NCI-H2107 (cell line): Measurements from ENCODE around the gene CPN2.

Source experiments
- DNase-seq: peaks from one replicate; lab custom pipeline; 2025; lab: John Stamatoyannopoulos, UW

The CPN2 gene

DNA sequence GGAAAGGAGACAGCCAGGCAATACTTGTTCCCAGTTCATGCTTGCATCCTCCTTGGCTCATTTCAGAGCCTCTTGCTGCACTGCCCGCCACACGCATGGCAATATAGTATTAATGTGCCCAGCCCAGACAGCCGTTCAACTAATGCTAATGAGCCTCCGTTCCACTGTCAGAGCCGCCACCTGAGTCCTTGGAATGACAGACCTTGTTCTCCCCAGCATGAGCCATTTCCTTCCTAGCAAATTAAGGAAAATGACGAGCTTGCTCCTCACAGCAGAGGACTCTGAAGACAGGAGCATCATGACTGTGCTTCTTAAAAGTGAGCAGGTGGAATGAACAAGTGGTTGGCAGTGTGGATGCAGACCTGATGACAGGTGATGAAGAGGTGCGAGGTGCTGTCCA lies 29.2 kb upstream of the CPN2 start:
- DNase-seq: no peak

DNA sequence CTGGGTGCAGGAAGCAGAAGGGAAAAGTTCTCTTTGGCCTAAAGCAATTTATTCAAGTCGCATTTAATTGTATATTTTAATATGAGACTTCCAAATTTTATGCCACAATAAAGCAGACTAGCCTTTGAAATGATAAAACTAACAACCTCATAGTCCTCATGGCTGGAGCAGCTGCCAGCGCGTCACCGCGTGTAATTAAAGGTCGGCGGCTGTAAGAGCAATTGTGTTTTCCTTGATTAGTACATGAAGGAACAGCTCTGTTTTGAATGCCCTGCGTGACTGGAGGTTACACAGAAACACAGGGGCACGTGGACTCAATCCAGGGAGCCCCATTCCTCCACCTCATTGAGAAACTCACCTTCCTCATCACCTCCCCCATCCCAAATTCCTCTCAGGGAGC lies 28.5 kb upstream of the CPN2 start:
- DNase-seq: no peak

DNA sequence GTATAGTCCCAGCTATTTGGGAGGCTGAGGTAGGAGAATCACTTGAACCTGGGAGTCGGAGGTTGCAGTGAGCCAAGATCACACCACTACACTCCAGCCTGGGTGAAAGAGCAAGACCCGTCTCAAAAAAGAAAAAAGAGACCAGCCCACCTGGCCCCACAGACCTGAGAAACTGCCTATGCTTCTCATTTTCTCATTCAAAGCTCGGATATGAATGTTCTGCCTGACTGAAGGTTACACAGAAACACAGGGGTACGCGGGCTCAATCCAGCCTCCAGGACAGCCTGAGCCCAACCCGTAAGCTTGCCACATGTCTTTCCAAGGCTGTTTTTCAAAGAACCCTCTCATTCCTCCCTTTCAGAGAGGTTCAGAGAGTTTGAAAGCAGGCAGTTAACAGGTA lies 28.1 kb upstream of the CPN2 start:
- no peak for DNase-seq

DNA sequence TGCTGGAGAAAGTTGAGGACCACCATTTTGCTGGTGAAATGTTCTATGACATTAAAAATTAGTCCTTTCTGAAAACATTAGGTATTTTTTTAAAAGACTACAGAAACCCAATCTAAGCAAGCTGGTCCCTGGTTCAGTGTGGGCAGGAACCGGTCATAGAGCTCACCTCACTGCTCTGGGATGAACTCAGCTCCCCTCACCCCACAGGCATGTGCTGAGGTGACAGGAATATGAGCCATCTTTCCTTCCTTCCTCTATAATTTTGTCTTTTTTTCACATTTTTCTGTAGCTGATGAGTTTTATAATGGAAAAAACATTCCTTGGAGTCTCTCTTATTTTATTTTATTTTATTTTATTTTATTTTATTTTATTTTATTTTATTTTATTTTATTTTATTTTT lies 26.6 kb upstream of the CPN2 start:
- DNase-seq: no peak

DNA sequence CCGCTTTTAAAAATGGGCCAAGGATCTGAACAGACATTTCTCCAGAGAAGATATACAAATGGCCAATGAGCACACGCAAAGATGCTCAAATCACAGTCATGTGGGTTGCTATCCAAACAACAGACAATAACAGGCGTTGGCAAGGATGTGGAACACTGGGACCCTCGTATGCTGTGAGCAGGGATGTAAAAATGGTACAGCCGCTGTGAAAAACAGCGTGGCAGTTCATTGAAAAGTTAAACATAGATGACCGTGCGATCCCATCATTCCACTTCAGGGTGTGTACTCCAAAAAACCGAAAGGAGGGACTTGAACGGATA lies 25.1 kb upstream of the CPN2 start:
- DNase-seq: no peak

DNA sequence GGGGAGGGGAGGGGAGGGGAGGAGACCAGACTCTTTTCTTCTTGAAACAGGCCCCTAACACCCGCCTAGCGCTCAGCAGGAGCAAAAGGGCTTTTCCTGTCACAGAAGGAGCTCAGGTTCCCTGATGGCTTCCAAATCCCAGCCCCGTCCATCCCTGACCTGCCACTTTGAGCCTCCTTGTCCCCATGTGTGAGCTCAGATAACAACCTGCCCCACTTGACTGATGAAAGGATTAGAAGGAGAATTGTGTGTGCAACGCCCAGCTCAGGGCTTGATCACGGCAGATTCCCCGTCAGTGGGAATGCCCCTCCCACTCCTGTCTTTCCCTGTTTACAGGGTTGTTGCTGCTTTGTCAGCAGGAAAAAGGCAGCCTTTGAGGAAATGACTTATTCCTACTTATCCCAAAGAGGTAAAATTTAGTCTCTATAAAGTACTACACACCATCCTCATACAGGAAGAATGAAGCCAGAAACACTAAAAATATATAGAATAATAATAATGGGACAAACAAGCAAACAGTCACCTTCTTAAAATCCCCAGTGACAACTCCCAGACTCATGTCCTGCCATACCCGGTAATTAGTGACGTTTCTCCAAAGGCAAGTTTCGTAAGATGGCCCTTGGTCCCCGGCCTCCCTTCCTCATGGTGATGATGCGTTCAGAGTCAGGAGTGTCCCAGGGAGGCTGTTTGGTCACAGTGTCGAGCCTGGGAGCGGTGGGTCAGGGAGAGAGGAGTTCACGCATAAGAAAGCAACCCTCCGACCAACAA lies 24.5 kb upstream of the CPN2 start:
- DNase-seq: peak; percentile 61

DNA sequence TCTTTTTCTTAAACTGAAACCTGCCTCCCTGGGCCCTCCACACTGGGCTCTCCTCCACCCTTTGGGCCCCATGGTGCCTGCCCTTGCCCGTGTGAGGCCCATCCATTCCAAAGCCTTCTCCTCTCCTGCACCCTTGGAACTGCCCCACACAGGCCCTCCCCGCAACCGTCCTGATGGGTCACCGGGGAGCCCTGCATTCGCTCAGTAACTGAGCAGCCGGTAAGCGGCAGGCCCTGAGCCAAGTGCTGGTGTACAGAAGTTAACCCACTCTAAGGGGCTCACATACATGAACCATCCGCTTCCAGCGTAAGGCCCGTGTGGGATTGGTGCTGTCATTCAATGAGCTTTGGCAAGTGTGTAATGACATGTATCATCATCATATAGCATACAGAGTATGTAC lies 23.8 kb upstream of the CPN2 start:
- no peak for DNase-seq

DNA sequence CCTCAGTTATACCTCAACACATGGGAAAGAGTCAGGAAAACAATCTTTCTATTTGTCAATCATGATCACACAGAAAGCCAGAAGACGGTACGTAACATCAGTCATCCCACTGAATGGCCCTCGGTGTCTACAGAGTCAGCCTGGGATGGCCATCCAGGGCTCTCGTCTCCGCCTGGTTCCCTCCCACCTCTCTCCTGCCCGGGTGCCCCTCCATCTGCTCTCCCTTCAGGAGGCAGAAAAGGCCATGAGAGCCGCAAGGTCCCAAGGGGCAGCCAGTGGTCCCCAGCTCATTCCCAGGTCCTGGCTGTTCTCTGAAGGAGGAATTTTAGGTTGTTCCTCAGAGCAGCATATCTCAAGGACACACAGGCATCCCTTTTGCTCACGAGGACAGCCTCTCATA lies 22.8 kb upstream of the CPN2 start:
- DNase-seq: no peak

DNA sequence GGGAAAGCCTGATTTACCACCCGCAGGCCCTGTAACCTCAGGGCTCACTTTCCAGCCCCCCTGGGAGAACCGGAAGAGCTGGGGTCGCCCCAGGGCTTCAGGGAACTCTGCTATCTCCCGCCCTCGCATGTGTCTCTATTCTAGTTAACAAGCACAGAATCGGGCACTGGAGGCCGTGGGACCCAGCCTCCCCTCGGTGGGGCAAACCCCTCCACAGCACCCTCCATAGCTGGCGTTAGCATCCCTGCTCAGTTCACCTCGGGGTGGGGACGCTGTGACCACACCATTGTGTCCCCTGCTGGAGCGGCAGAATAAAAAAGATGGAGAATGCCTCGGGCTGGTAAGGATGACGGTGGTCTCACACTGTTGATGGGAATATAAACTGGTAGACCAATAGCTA lies 21.9 kb upstream of the CPN2 start:
- no peak for DNase-seq

DNA sequence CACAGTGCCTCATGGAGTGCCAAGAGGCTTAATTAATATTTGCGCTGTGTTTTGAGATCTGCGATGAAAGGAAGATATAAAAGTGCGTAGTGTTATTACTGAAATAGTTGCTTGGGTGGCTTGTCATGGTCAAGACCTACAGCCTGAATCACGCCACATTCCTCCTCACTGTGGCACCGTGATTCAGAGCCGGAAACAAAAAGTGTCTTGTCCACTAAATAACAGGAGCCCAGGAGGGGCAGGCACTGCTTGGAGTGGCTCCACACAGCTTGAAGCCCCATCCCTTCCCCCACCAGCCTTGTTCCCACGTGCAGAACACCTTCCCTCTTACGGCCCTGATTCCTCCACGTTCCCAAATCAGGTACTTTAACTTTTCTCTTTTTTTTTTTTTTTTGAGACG lies 19.6 kb upstream of the CPN2 start:
- DNase-seq: no peak

DNA sequence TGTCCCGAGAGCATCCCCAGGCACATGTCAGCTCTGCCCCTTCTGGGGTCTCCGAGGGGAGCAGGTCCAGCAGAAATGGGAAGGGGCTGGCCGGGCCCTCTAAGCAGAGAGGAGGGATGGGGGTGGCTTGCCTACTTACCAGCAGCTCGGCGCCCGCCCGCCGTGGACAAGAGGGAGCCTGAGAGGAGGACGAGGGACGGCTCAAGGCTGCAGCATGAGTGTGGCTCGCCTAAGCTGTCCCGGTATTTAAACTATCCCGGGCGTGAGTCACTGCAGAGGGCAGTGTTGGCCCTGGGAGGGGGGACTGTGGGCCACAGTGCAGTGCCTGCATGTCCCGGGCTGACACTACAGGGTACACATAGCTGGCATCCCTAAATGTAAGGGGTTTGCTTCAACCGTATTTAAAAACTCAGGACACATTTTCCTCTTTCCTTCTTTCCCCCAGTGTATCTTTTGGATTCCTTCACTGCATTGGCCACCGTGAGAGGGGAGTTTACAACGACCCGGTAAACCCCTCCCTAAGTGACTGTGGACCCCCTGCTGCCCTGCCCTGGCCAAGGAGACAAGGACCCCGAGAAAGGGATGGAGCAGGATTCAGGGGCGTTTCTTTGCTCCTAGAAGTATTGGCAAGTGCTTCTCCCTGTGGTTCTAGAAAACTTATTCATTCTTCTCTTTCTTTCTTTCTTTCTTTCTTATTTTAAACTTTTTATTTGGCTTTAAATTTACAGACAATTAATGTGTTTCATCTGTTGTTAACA lies 18.6 kb upstream of the CPN2 start, which contains the start of gene LRRC15:
TSS of gene LRRC15 (minus strand) at position 222 of the 758 bp plus-strand sequence. CDS start 8,700 bp downstream, outside the sequence.
- DNase-seq: no peak

DNA sequence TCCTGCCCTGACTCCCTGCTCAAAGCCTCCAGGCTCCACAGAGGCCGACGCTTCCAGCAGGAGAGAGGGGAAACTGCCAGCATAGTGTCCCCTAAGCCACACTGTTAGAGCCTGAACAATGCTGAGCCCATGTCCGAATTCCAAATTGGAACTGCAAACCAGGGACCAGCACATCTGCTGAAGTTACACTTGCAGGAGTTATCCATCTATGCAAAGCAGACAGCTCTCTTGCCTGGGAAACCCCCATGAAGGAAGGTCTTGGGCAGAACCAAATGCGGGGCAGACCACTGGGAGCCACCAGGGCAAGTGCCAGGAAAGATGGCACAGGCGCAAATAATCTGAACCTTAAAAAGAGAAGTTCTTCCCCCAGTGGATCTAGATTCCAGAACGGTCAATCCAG lies 17.8 kb upstream of the CPN2 start:
- no peak for DNase-seq

DNA sequence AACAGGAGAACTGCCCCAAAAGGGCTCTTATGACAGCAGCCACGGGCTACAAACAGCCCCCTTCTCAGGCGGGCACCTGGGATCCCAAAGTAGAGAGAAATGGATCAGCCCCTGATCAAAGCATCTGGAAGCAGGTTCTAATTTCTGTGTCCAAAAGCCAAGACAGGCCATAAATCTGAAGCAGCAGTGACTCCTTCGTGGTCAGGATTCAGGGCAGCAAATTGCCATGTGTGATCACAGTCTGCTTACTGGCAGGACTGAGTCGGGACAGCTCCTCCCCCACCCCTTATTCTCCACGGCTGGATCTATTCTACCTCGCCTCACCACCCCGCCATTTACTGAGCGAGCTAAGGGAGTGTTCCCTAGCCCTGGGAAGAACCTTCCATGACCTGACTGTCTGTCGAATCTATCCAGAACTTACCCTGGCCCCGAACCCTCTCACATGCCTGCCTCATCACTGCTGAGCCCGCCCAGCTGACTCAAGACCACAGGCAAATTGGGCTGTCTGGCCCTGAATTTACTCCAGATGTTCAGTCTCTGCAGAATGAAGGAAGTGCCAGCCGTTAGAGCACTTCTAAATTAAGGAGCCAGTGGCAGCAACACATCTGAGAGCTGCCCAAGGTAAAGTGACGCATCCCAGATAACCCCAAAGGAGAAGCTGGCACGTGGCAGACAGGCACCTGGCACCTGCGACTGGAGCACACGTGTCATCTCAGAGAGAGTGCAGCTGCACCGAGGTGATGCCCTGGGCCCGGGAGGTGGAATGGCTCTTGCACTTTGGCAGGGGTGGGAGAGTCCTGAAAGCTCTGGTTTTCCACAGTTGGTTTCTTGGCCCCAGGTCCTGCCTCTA lies 17.1 kb upstream of the CPN2 start:
- DNase-seq: no peak

DNA sequence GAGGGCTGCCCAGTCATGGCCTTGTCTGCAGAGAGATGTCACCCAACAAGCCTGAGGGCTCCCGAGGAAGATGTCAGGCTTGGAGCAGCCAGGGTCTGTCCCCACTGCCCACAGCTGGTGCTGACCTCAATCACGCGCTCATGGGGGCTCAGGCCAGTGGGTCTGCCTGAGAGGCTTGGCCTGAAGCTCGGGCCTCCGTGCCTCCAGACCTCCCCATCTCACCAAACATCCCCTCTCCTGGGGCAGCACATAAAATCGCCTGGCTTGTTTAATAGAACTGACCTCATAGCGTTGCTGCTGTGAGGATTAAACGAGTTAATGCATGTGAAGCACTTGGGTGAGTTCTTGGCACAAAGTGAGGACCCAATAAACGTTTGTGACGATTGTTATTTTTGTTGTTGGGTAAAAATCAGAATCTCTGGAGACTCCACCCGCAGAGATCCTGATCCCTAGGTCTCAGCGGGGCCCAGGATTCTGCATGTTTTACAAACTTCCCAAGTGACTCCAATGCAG lies 14.9 kb upstream of the CPN2 start:
- DNase-seq: no peak

DNA sequence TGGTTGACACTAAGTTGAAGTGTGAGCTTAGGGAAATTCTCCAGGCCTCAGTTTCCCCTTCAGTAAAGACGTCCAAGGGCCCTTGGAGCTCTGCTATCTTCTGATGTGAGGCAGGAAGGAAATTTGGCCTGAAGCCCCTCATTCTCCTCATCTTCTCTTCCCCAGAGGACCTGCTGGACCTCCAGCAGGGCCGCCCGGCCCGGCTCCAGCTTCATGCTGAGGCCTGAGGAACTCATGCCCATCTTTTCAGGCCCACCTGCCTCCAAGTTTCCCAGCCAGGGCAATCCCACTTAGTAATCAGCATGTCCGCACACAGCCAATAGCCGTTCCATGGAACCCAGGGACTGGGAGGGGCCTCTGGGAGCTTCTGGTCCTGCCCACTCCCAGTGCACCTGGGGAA lies 14.4 kb upstream of the CPN2 start:
- no peak for DNase-seq

DNA sequence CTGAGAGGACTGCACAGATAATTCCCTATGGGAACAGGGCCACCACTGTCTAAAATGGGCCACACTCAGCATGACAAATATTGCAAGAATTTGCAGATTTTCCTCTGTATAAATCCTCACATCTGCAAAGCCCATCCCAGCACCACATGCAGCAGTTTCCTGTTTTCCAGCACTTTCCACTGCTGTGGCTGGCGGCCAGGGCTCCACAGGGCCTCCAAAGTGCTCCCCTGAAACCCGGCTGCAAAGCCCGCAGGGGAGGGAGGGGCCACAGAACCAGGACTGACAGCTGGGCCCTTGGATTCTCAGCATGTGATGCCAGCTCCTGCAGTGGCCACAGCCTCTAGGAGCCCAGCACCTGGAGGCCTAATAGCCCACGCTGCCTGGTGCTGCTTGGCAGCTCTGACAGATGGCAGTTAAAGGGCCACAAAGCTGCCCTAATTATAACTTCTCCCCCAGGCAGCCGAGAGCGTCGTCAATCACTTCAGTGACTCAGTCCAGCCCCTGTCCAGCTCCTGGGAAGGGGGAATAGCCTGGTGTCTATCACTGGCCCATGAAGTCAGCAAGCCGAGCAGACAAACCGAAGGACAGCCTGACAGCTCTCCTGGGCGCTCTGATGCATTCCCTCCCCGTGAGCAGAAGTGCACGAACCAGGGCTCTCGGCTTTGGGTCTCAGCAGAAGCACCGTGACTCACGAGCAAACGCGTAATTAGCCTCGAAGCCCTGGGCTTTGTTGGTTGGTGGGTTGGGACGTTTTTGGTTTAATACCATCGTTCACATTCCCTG lies 13.7 kb upstream of the CPN2 start:
- DNase-seq: peak; percentile 88

DNA sequence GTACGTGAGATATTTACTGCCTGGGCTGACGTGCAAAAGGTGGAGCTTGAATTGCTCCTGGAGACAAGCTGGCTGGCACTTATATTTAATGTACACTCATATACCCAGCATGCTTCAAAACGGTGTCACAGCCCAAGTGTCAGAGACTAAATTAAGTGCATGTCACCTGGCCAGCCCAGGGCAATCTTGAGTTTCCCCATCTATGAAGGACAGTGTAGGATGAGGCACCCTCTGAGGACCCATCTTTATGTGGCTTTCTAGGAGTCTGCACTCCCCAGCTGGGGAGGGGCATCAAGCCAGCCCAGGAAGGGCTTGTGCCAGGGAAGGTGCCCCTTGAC lies 13.2 kb upstream of the CPN2 start:
- DNase-seq: no peak

DNA sequence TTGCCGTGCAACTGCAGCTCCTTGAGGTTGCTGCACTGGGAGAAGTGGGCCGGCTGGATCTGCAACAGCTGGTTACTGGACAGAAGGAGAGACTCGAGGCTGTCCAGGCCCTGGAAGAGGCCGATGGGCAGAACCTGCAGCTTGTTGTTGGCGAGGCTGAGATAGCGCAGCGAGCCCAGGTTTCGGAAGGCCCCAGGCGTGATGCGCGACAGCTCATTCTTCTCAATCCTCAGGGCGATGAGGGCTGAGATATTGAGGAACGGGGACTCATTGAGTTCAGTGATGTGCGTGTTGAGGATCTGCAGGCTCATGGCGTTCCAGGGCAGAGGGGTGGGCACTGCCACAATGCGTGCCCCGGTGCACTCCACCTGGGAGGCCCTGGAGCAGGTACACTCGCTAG lies 9.4 kb upstream of the CPN2 start:
- no peak for DNase-seq

DNA sequence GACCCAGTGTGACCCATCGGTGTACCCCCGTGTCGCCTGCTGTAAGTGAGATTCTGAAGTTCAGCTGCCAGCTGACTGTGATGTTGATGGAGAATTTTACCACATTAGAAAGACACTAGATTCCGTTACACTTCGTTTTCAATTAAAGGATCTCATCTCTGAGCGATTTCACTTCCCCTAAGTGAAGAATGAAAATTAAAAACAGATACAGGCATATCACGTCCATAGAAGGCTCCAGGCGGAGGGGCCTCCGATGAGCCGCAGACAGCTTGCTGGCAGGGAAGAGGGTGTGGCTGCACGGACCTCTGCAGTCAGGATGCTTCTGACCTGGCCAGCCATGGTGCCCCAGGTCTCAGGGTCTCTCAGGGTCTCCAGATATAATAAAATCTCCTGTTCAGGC lies 6.6 kb upstream of the CPN2 start:
- DNase-seq: no peak

DNA sequence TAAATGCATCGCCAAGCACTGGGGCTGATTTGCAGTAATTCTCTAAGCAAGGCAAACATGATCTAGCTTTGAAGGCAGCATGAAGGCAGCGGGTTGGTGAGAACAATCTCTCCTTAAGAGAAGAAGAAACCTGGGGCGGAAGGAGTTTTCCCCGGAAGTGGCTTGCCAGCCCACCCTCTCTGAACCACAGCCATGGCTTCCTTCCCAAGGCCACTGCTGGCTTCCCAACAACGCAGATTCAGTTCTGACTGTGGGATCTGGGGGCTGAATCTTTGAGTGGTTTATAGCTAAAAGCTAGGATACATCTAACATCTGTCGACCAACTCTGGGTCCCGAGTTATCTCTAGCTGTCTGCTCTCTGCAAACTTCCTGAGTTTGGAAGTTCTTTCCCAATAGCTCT lies 4.3 kb upstream of the CPN2 start:
- DNase-seq: no peak

DNA sequence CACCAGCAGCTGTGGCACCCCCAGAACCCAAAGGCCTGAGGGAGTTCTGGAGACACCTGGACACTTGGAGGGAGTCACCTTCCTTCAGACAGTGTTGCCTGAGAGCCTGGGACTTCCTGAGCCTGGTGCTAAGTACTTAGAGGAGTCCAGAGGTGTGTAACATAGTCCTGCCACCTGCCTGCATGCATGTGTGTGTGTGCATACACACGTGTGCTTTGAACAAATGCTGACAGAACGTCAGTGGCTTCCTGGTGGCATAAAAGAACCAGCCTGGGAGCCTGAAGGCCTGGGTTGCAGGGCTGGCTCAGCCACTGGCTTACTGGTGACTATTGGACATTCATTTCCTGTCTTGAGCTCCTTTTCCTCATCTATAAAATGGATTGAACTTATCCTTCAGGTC lies 3.2 kb upstream of the CPN2 start:
- no peak for DNase-seq

DNA sequence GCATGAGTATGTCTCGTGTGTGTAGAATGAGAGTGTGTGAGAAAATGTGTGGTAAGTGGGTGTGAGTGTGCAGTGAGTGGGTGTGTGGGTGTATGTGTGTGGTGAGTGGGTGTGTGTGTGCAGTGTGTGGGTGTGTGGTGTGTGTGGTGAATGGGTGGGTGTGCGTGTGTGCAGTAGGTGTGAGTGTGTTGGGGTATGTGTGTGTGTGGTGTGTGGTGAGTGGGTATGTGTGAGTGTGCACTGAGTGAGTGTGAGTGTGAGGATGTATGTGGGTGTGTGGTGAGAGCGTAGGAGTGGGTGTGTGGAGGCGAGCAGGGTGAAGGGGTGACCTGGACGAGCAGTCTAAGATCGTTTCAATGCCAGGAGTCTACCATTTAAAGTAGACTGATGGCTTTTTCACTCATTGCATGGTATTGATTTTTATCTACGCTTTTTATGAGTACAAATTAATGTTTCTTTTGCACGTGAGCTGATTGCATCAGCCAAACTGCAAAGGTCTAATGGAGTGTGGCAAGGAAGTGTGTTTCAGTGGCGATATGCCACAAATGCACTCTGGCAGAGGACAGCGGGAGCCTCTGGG lies 1.6 kb upstream of the CPN2 start:
- DNase-seq: peak; percentile 42
